GM21786 (cell line): ENCODE data around the gene RMND5B.

Experiments
- ATAC-seq: cut with Tn5 transposase; IDR thresholded peaks from one replicate; pipeline ENCODE4 v1.9.1; 2021; ENCODE audit not compliant: unreplicated experiment

Gene RMND5B

GRCh38 chr5:178199581-178200434 lies 69.0 kb downstream of the RMND5B start:
- ATAC-seq: no peak
